HepG2 (cell line): ENCODE measurements around the gene HSD17B8. TPM values are rescaled to one million over a fixed set of nuclear protein-coding genes. Genes with fewer than 3 reads are reported as not detected.
A peak's percentile ranks its signal among the peaks of the same experiment; 100 is the strongest.

Experiments
- ATAC-seq: fragments of 200-7000 bp; cut with Tn5 transposase; 3 replicates; pipeline ENCODE4 v1.9.1; 2020; ENCODE audit warnings: mild to moderate bottlenecking, moderate library complexity
- BruUV-seq: library from RNA; stranded (reverse); fragments of 400-500 nt; replicated peaks from 2 replicates; lab custom pipeline; 2021; lab: Mats Ljungman, UMichigan
- CTCF ChIA-PET: fragments of 300-600 bp; formaldehyde crosslinking; extraction: SDS; loops from one replicate; lab custom pipeline; 2021; ENCODE audit warnings: low total read pairs, inconsistent platforms, low intra/inter-chr PET ratio; lab: Yijun Ruan, JAX
- POLR2A ChIA-PET: fragments of 350-600 bp; sonication (Branson Sonifier 250); formaldehyde crosslinking; loops from one replicate; lab custom pipeline; 2020; ENCODE audit warnings: antibody characterized with exemption, inconsistent platforms; lab: Yijun Ruan, JAX
- DNase-seq: peaks from one replicate; pipeline ENCODE4 v3.0.0-alpha.2; 2015; ENCODE audit warnings: low spot score
- FAIRE-seq: peaks from 3 replicates; lab custom pipeline; 2011; peaks lifted over from hg19 to GRCh38; lab: Jason Lieb, UNC
- H2AFZ ChIP-seq: one replicate; pipeline ENCODE4 v1.6.1; 2011; ENCODE audit warnings: low read length, inconsistent platforms
- H3K27ac ChIP-seq: fragments of 300-600 bp; 3 replicates; pipeline ENCODE4 v1.8.0; 2011; ENCODE audit warnings: mixed run types, mild to moderate bottlenecking, mixed read lengths, low read length, inconsistent platforms; ENCODE audit not compliant: insufficient read depth; ENCODE audit errors: extremely low read length
- H3K27me3 ChIP-seq, 2 experiments: fragments of 200-600 bp in 1 of 2; 2 replicates in 1 of 2; 3 replicates in 1 of 2; pipeline versions ENCODE4 v1.6.0 to v1.8.0; 2011; ENCODE audit warnings: low read length in 2 of 2, mild to moderate bottlenecking in 2 of 2, moderate library complexity in 2 of 2, inconsistent platforms in 1 of 2; ENCODE audit not compliant: insufficient read depth in 2 of 2, control insufficient read depth in 1 of 2
- H3K36me3 ChIP-seq, 2 experiments: fragments of 200-600 bp in 1 of 2; replicated peaks in 1 of 2; 2 replicates in 1 of 2; 3 replicates in 1 of 2; pipeline versions ENCODE4 v1.5.1 to v1.8.0; 2011; ENCODE audit warnings: low read length in 2 of 2, inconsistent platforms in 1 of 2; ENCODE audit not compliant: insufficient read depth in 2 of 2, control insufficient read depth in 1 of 2
- H3K4me1 ChIP-seq: 2 replicates; pipeline ENCODE4 v1.5.1; 2012; ENCODE audit warnings: low read length, inconsistent platforms; ENCODE audit not compliant: insufficient read depth
- H3K4me2 ChIP-seq: 2 replicates; pipeline ENCODE4 v1.6.0; 2011; ENCODE audit warnings: low read depth, low read length, inconsistent platforms
- H3K4me3 ChIP-seq, 3 experiments: fragments of 200-600 bp in 1 of 3; sonication (generic), shearing (Covaris generic) in 1 of 3; replicated peaks in 1 of 3; 2 replicates each; pipeline ENCODE4 v1.5.1; 2011 to 2016; ENCODE audit warnings: low read length in 3 of 3, inconsistent platforms in 2 of 3, low read depth in 2 of 3, mild to moderate bottlenecking in 2 of 3, control low read depth in 1 of 3, mixed read lengths in 1 of 3; ENCODE audit not compliant: insufficient read depth in 1 of 3
- H3K79me2 ChIP-seq: one replicate; pipeline ENCODE4 v1.6.1; 2011; ENCODE audit warnings: low read length, inconsistent platforms; ENCODE audit not compliant: insufficient read depth
- H3K9ac ChIP-seq: 2 replicates; pipeline ENCODE4 v1.6.0; 2011; ENCODE audit warnings: mild to moderate bottlenecking, low read depth, low read length, inconsistent platforms; ENCODE audit not compliant: insufficient read depth
- H3K9me3 ChIP-seq: 2 replicates; pipeline ENCODE4 v1.5.1; 2012; ENCODE audit warnings: mild to moderate bottlenecking, low read length
- H4K20me1 ChIP-seq: 2 replicates; pipeline ENCODE4 v1.6.0; 2011; ENCODE audit warnings: inconsistent platforms, mild to moderate bottlenecking, low read length, moderate library complexity; ENCODE audit not compliant: insufficient read depth
- CTCF ChIP-seq: sonication (generic); formaldehyde crosslinking; IDR thresholded peaks from 2 replicates; pipeline ENCODE4 v1.5.0; 2020; ENCODE audit warnings: mild to moderate bottlenecking, missing genetic modification reagents, moderate library complexity
- ELF4 ChIP-seq: sonication (generic); formaldehyde crosslinking; IDR thresholded peaks from 2 replicates; pipeline ENCODE4 v1.5.0; 2020; ENCODE audit warnings: missing genetic modification reagents, mild to moderate bottlenecking, moderate library complexity, borderline replicate concordance
- SP5 ChIP-seq: IDR thresholded peaks from 2 replicates; pipeline ENCODE4 v1.6.1; 2016; ENCODE audit warnings: low read depth, borderline replicate concordance
- ZFP82 ChIP-seq: sonication (generic); formaldehyde crosslinking; IDR thresholded peaks from 2 replicates; pipeline ENCODE4 v1.5.1; 2020; ENCODE audit warnings: mild to moderate bottlenecking, missing genetic modification reagents, borderline replicate concordance
- ZNF430 ChIP-seq: sonication (generic); formaldehyde crosslinking; IDR thresholded peaks from 2 replicates; pipeline ENCODE4 v1.9.0; 2021; ENCODE audit warnings: mild to moderate bottlenecking, missing genetic modification reagents
- WGBS: methylation state at CpG from one replicate; pipeline ENCODE4 v1.1.6; 2017; ENCODE audit warnings: low lambda C conversion rate; 5-methylcytosine and 5-hydroxymethylcytosine counted together
- in situ Hi-C: cut with HindIII; loops from 2 replicates; pipeline ENCODE4 v1.10.0; 2017; ENCODE audit warnings: low pct_unique_long_range_greater_than_20kb; ENCODE audit not compliant: extremely low pct_ligation_motif_present
- intact Hi-C: fragments of 100-400 bp; cut with micrococcal nuclease; formaldehyde crosslinking; loops from one replicate; pipeline ENCODE4 v1.10.0; 2022; ENCODE audit not compliant: unreplicated experiment
- polyA plus RNA-seq, 8 experiments: library from polyadenylated mRNA; depleted of rRNA in 3 of 8; stranded (reverse) in 7 of 8; unstranded in 1 of 8; fragments of >200 nt; fragmentation: Illumina TruSeq in 4 of 8; extraction: Trizol in 4 of 8; gene quantifications; 2 replicates each; pipeline versions ENCODE4 v1.2.1 to v1.2.3, GENCODE V29; 2011 to 2016; ENCODE audit warnings: low read depth in 4 of 8, missing spikeins in 1 of 8, mixed read lengths in 1 of 8; ENCODE audit not compliant: insufficient read depth in 1 of 8
- total RNA-seq, 5 experiments: library from RNA; depleted of rRNA; stranded (reverse); fragments of >200 nt; fragmentation: Illumina TruSeq; extraction: Trizol; gene quantifications; 2 replicates each; pipeline ENCODE4 v1.2.3, GENCODE V29; 2016; ENCODE audit warnings: low read depth in 1 of 5
- TF ChIP-seq, protein P1 (sequence below): sonication (generic); formaldehyde crosslinking; IDR thresholded peaks from 2 replicates; pipeline ENCODE4 v1.9.0; 2022; ENCODE audit warnings: missing genetic modification reagents, mild to moderate bottlenecking, borderline replicate concordance
- TF ChIP-seq, protein P2 (sequence below): IDR thresholded peaks from 2 replicates; pipeline ENCODE4 v1.6.1; 2016; ENCODE audit warnings: mild to moderate bottlenecking

Gene HSD17B8
- total and polyA plus RNA-seq, 2 of the 13 experiments (the other 11 are each of a cell fraction or from before 2014, with no cell fraction given), result 12.6 to 20.1 TPM

DNA sequence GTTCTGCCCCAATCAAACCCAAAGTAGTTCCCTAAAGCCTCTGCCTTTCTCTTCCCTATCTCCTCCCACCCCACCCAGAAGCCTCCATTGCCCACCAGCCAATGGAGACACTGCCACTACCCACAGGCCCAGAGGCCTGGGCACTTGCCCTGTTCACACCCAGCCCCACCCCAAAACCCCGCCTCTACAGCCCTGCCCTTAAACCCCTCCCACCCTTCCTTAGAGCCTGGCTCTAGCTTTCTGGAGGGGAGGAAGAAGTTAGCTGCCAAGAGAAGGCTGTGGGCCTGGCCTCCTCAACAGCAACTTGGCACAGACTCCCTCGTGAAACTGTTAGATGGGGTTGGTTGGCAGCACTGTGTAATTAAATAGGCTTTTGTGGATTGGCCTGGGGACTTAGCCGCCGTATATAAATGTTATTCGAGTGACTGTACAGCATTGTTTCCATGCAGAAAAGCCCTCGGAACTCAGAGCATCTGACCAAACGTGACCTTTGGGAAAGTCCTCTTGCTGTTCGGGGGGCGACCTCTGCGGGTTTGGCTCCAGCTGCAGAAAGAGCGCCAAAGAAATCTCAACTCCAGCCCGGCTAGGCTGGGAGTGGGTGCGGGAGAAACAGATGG is 43.6 kb upstream of the HSD17B8 start:
- CTCF ChIA-PET, result interaction anchor here (1.7 to 2.5 kb wide), 3 partner anchors 12 to 88 kb away, joined by 11 to 16 read pairs (median 11); no protein-coding TSS in a partner anchor
- Histone ChIP-seq H2AFZ (no peak overlapping the region), H3K4me3 (peak overlapping the region in 1 of 3 experiments; percentile 74; a peak in 1 of 6 replicates), H3K36me3 (no peaks in the 10 kb centered on the region)
- ATAC-seq (no peak), DNase-seq (no peak), FAIRE-seq (no peak)
- no TSS peak for BruUV-seq
- TF ChIP-seq ZFP82 (CRISPR knock-in tag), result 0 out of 2 replicates have a peak, but pooled peaks have one; percentile 1
- no peak for TF ChIP-seq ELF4 (CRISPR knock-in tag)
- TF ChIP-seq, all 625 proteins: peak for 1
- WGBS, result 17% methylated on average over 8 of the region's 13 CpGs
- Histone ChIP-seq H3K4me1 (peaks cover 54% of the 10 kb centered on the region), H3K79me2 (no peaks in the 10 kb centered on the region), H3K4me2 (peak overlapping the region; percentile 76), H3K9ac (no peak overlapping the region), H3K27me3 (peaks cover 6 to 20% of the 10 kb centered on the region in 2 experiments; a peak in 4 of 5 replicates), H3K27ac (no peak overlapping the region), H4K20me1 (no peaks in the 10 kb centered on the region), H3K9me3 (no peaks in the 10 kb centered on the region)
- POLR2A ChIA-PET, result interaction anchor here (0.8 to 3.7 kb wide), 2 partner anchors 39 to 88 kb away, joined by 3 to 23 read pairs; no protein-coding TSS in a partner anchor
- intact Hi-C loops (loop anchor here (1.0 to 2.0 kb wide), 2 partner anchors 36 to 88 kb away; no protein-coding TSS in a partner anchor), in situ Hi-C loops (loop anchor here (5.0 to 10.0 kb wide), 2 partner anchors 86 to 146 kb away; no protein-coding TSS in a partner anchor)

- H3K4me3 ChIP-seq, result peak overlapping the region; percentile 49 to 74 (median 56)
- H3K4me1 ChIP-seq, result peaks cover 54% of the 10 kb centered on the region
- ChIA-PET CTCF (interaction anchor here (1.7 to 2.5 kb wide), 3 partner anchors 11 to 87 kb away, joined by 11 to 16 read pairs (median 11); no protein-coding TSS in a partner anchor), POLR2A (interaction anchor here (0.6 to 3.7 kb wide), 4 partner anchors 12 to 190 kb away, joined by 3 to 23 read pairs (median 3); no protein-coding TSS in a partner anchor)
- no peaks in the 10 kb centered on the region for H3K9me3 ChIP-seq
- peak; percentile 84 for ATAC-seq
- no peak overlapping the region for H3K27ac ChIP-seq
- H3K79me2 ChIP-seq, result no peaks in the 10 kb centered on the region
- FAIRE-seq, result no peak
- peak; percentile 23 for DNase-seq
- BruUV-seq, result no TSS peak
- in situ Hi-C loops, result loop anchor here (5.0 to 10.0 kb wide), 2 partner anchors 86 to 147 kb away; no protein-coding TSS in a partner anchor
- no peaks in the 10 kb centered on the region for H3K36me3 ChIP-seq
- no peak overlapping the region for H2AFZ ChIP-seq
- H3K27me3 ChIP-seq, result peaks cover 6 to 20% of the 10 kb centered on the region in 2 experiments; a peak in 4 of 5 replicates
- WGBS, result 17% methylated on average over 29 of the region's 58 CpGs
- intact Hi-C loops, result loop anchor here (1.0 to 2.0 kb wide), 2 partner anchors 36 to 87 kb away; no protein-coding TSS in a partner anchor
- no peaks in the 10 kb centered on the region for H4K20me1 ChIP-seq
- H3K4me2 ChIP-seq, result peak overlapping the region; percentile 76
- H3K9ac ChIP-seq, result peak overlapping the region; percentile 29; the same call in 1 of the 2 replicates
- TF ChIP-seq, protein P1, sequence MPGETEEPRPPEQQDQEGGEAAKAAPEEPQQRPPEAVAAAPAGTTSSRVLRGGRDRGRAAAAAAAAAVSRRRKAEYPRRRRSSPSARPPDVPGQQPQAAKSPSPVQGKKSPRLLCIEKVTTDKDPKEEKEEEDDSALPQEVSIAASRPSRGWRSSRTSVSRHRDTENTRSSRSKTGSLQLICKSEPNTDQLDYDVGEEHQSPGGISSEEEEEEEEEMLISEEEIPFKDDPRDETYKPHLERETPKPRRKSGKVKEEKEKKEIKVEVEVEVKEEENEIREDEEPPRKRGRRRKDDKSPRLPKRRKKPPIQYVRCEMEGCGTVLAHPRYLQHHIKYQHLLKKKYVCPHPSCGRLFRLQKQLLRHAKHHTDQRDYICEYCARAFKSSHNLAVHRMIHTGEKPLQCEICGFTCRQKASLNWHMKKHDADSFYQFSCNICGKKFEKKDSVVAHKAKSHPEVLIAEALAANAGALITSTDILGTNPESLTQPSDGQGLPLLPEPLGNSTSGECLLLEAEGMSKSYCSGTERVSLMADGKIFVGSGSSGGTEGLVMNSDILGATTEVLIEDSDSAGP (CRISPR knock-in tag), result peak; percentile 84; the same call in 1 of the 2 replicates
- peak; percentile 11; the same call in 1 of the 2 replicates for TF ChIP-seq SP5 (CRISPR knock-in tag)
- 0 out of 2 replicates have a peak, but pooled peaks have one; percentile 28 for TF ChIP-seq ZNF430
- TF ChIP-seq, protein P2, sequence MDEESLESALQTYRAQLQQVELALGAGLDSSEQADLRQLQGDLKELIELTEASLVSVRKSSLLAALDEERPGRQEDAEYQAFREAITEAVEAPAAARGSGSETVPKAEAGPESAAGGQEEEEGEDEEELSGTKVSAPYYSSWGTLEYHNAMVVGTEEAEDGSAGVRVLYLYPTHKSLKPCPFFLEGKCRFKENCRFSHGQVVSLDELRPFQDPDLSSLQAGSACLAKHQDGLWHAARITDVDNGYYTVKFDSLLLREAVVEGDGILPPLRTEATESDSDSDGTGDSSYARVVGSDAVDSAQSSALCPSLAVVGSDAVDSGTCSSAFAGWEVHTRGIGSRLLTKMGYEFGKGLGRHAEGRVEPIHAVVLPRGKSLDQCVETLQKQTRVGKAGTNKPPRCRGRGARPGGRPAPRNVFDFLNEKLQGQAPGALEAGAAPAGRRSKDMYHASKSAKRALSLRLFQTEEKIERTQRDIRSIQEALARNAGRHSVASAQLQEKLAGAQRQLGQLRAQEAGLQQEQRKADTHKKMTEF (CRISPR knock-in tag), result peak; percentile 61; the same call in 1 of the 2 replicates
- TF ChIP-seq CTCF (CRISPR knock-in tag), result peak; percentile 96
Observed at GRCh38 chr6:33161354-33162331, 42.8 kb upstream of the HSD17B8 start.
